Measurements from ENCODE around the gene RAB21.

RAB21 gene

GRCh38 chr12:71721783-71722505 lies 32.7 kb upstream of the RAB21 start:
- TF ChIP-seq, protein P1, sequence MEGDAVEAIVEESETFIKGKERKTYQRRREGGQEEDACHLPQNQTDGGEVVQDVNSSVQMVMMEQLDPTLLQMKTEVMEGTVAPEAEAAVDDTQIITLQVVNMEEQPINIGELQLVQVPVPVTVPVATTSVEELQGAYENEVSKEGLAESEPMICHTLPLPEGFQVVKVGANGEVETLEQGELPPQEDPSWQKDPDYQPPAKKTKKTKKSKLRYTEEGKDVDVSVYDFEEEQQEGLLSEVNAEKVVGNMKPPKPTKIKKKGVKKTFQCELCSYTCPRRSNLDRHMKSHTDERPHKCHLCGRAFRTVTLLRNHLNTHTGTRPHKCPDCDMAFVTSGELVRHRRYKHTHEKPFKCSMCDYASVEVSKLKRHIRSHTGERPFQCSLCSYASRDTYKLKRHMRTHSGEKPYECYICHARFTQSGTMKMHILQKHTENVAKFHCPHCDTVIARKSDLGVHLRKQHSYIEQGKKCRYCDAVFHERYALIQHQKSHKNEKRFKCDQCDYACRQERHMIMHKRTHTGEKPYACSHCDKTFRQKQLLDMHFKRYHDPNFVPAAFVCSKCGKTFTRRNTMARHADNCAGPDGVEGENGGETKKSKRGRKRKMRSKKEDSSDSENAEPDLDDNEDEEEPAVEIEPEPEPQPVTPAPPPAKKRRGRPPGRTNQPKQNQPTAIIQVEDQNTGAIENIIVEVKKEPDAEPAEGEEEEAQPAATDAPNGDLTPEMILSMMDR (IDR thresholded peaks at IDR 0.05; ENCODE audit: control insufficient read depth, insufficient read depth, low read depth, low read length, missing control alignments), result no peak
- no peak overlapping the region for H3K4me3 ChIP-seq (ENCODE audit: control insufficient read depth, low read depth, low read length)
- DNase-seq (ENCODE audit: low read depth), result no peak

DNA sequence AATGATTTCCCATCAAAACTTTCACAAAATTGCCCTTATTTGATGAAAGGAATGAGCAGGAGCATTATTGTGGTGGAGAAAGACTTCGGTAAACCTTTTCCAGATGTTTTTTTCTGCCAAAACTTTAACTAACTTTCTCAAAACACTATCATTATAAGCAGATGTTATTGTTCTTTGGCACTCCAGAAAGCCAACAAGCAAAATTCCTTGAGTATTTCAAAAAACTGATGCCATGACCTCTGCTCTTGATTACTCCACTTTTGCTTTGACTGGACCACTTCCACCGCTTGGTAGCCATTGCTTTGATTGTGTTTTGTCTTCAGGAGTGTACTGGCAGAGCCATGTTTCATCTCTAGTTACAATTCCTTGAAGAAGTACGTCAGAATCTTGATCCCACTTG lies 29.7 kb upstream of the RAB21 start:
- peak; percentile 45 for DNase-seq (ENCODE audit: low read depth)
- TF ChIP-seq, protein P1 (IDR thresholded peaks at IDR 0.05; ENCODE audit: control insufficient read depth, insufficient read depth, low read depth, low read length, missing control alignments), result no peak

DNA sequence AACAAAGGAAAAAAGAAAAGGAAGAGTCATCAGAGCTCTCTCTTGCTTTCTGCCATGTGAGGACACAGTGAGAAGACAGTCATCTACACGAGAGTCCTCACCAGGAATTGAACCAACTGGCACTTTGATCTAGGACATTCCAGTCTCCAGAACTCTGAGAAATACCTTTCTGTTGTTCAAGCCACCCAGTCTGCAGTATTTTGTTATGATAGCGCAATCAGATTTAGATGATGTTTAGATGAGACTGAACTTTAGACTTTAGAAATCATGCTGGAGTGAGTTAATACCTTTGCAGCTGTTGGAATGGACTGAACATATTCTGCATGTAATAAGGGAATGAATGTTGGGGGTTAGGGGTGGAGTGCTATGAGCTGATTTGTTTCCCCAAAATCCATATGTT lies 28.1 kb upstream of the RAB21 start:
- no peak for DNase-seq (ENCODE audit: low read depth)
- TF ChIP-seq, protein P1 (IDR thresholded peaks at IDR 0.05; ENCODE audit: control insufficient read depth, insufficient read depth, low read depth, low read length, missing control alignments), result no peak
- no peak overlapping the region for H3K4me3 ChIP-seq (ENCODE audit: control insufficient read depth, low read depth, low read length)

More for the DNA sequence above, 29.7 kb upstream of the RAB21 start:
- H3K4me3 ChIP-seq (ENCODE audit: control insufficient read depth, low read depth, low read length), result no peak overlapping the region

DNA sequence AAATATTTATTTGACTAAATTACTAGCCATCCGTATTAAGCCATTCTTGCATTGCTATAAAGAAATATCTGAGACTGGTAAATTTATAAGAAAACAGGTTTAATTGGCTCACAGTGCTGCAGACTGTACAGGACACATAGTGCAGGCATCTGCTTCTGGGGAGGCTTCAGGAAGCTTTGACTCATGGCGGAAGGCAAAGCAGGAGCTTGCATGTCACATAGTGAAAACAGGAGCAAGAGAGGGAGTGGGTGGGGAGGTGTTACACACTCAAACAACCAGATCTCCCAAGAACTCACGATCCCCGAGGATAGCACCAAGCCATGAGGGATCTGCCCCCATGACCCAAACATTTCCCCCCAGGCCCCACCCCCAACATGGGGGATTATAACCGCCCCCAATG lies 26.7 kb upstream of the RAB21 start:
- H3K4me3 ChIP-seq (ENCODE audit: control insufficient read depth, low read depth, low read length), result no peak overlapping the region
- TF ChIP-seq, protein P1 (IDR thresholded peaks at IDR 0.05; ENCODE audit: control insufficient read depth, insufficient read depth, low read depth, low read length, missing control alignments), result no peak
- no peak for DNase-seq (ENCODE audit: low read depth)

DNA sequence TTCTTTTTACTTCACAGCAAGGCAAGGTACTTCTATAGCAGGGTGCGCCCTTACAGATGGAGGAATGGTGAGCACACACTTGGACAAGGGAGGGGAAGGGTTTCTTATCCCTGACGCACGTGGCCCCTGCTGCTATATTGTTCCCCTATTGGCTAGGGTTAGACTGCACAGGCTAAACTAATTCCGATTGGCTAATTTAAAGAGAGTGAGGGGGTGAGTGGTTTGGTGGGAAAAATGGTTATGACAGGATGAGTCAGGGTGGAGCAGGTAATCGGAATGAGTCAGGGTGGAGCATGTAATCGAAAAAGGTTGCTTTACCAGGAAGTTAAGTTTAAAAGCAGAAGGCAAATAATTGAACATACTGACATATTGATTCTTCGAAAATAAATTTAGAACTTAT lies 23.7 kb upstream of the RAB21 start:
- TF ChIP-seq, protein P1 (IDR thresholded peaks at IDR 0.05; ENCODE audit: control insufficient read depth, insufficient read depth, low read depth, low read length, missing control alignments), result no peak
- no peak for DNase-seq (ENCODE audit: low read depth)

GRCh38 chr12:71731439-71732356 lies 23.0 kb upstream of the RAB21 start:
- no peak overlapping the region for H3K4me3 ChIP-seq (ENCODE audit: control insufficient read depth, low read depth, low read length)
- TF ChIP-seq, protein P1 (IDR thresholded peaks at IDR 0.05; ENCODE audit: control insufficient read depth, insufficient read depth, low read depth, low read length, missing control alignments), result no peak
- DNase-seq (ENCODE audit: low read depth), result no peak

More for the DNA sequence above, 23.7 kb upstream of the RAB21 start:
- H3K4me3 ChIP-seq (ENCODE audit: control insufficient read depth, low read depth, low read length), result no peak overlapping the region
